ENCODE measurements around the gene PKP1. TPM values are rescaled to one million over a fixed set of nuclear protein-coding genes. Genes with fewer than 3 reads are reported as not detected.

PKP1 gene
- total RNA-seq, 3 donors from 2014 or later: 0.96 to 22.5 (median 12.1) TPM

- Histone ChIP-seq H3K4me3 (no peak overlapping the region), H3K9me3 (no peaks in the 10 kb centered on the region), H3K4me1 (peaks cover 0 to 6% of the 10 kb centered on the region in 2 donors), H3K27ac (no peak overlapping the region), H3K36me3 (no peaks in the 10 kb centered on the region), H3K27me3 (no peaks in the 10 kb centered on the region)
- TF ChIP-seq POLR2A (IDR thresholded peaks at IDR 0.05): no peak
- TF ChIP-seq, protein P1, sequence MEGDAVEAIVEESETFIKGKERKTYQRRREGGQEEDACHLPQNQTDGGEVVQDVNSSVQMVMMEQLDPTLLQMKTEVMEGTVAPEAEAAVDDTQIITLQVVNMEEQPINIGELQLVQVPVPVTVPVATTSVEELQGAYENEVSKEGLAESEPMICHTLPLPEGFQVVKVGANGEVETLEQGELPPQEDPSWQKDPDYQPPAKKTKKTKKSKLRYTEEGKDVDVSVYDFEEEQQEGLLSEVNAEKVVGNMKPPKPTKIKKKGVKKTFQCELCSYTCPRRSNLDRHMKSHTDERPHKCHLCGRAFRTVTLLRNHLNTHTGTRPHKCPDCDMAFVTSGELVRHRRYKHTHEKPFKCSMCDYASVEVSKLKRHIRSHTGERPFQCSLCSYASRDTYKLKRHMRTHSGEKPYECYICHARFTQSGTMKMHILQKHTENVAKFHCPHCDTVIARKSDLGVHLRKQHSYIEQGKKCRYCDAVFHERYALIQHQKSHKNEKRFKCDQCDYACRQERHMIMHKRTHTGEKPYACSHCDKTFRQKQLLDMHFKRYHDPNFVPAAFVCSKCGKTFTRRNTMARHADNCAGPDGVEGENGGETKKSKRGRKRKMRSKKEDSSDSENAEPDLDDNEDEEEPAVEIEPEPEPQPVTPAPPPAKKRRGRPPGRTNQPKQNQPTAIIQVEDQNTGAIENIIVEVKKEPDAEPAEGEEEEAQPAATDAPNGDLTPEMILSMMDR (IDR thresholded peaks at IDR 0.05): no peak
- TF ChIP-seq POLR2AphosphoS5 (IDR thresholded peaks at IDR 0.05): no peak
- intact Hi-C loops (cut with DNase I; ENCODE audit: low total_unique reads): no loop called here
- DNase-seq (ENCODE audit: low spot score in 2 of 2): peak in 1 of 2 donors; percentile 22
Measured at GRCh38 chr1:201260648-201261311, 22.5 kb upstream of the PKP1 start.

GRCh38 chr1:201261771-201262547, 21.3 kb upstream of the PKP1 start:
- Histone ChIP-seq H3K4me1 (peaks cover 0 to 6% of the 10 kb centered on the region in 2 donors), H3K4me3 (no peak overlapping the region), H3K9me3 (no peaks in the 10 kb centered on the region), H3K27ac (no peak overlapping the region), H3K36me3 (no peaks in the 10 kb centered on the region), H3K27me3 (no peaks in the 10 kb centered on the region)
- TF ChIP-seq POLR2A (IDR thresholded peaks at IDR 0.05) (no peak), POLR2AphosphoS5 (IDR thresholded peaks at IDR 0.05) (no peak)
- TF ChIP-seq, protein P1 (IDR thresholded peaks at IDR 0.05): no peak
- intact Hi-C loops (cut with DNase I; ENCODE audit: low total_unique reads): no loop called here
- DNase-seq (ENCODE audit: low spot score in 2 of 2): peak in 1 of 2 donors; percentile 10

DNA sequence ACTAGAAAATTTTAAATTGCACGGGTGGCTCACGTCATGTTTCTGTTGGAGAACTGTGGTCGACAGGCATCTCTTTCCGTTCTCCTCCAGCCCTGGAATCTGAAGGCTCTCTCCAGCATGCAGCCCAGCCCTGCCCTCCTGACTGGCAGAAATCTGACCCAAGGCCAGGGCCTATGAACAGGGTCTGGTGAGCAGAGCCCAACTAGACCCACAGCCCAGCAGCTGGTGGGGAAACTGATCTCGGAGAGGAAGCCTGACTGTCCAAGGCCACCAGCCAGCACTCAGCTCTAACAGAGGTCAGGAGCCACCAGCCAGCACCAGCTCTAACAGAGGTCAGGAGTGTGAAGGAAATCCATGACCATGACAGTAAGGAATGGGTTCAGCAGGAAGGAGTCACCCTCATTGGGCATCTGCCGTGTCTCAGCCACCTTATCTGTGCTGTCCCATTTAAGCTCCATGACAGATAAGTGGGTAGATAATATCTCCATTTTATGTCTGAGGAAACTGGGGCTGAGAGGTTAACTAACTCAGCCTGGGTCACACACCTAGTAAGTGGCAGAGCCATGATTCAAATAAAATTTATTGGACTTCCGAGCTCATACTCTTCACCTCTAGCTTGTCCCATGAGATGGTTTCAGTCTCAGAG, 20.2 kb upstream of the PKP1 start:
- H3K36me3 ChIP-seq: no peaks in the 10 kb centered on the region
- H3K27me3 ChIP-seq: no peaks in the 10 kb centered on the region
- no peak for DNase-seq (ENCODE audit: low spot score in 2 of 2)
- TF ChIP-seq POLR2A (IDR thresholded peaks at IDR 0.05): no peak
- TF ChIP-seq POLR2AphosphoS5 (IDR thresholded peaks at IDR 0.05): no peak
- TF ChIP-seq, protein P1 (IDR thresholded peaks at IDR 0.05): no peak
- no peak overlapping the region for H3K27ac ChIP-seq
- no peak overlapping the region for H3K4me3 ChIP-seq
- H3K9me3 ChIP-seq: no peaks in the 10 kb centered on the region
- peaks cover 0 to 6% of the 10 kb centered on the region in 2 donors for H3K4me1 ChIP-seq
- intact Hi-C loops (cut with DNase I; ENCODE audit: low total_unique reads): no loop called here

- no peak overlapping the region for H3K4me3 ChIP-seq
- TF ChIP-seq POLR2AphosphoS5 (IDR thresholded peaks at IDR 0.05) (no peak), POLR2A (IDR thresholded peaks at IDR 0.05) (no peak)
- TF ChIP-seq, protein P1 (IDR thresholded peaks at IDR 0.05): no peak
- H3K27me3 ChIP-seq: no peaks in the 10 kb centered on the region
- peak in 1 of 2 donors; percentile 10 for DNase-seq (ENCODE audit: low spot score in 2 of 2)
- H3K27ac ChIP-seq: no peak overlapping the region
- no peaks in the 10 kb centered on the region for H3K9me3 ChIP-seq
- H3K36me3 ChIP-seq: no peaks in the 10 kb centered on the region
- peaks cover 0 to 6% of the 10 kb centered on the region in 2 donors for H3K4me1 ChIP-seq
- intact Hi-C loops (cut with DNase I; ENCODE audit: low total_unique reads): no loop called here
Measured at GRCh38 chr1:201264072-201264471, 19.2 kb upstream of the PKP1 start.
